K562 (cell line): ENCODE measurements around the gene SLC30A9. TPM values are rescaled to one million over a fixed set of nuclear protein-coding genes. Genes with fewer than 3 reads are reported as not detected.

Experiments used
- ATAC-seq: fragments of 200-7000 bp; cut with Tn5 transposase; 3 replicates; pipeline ENCODE4 v1.9.1; 2020; ENCODE audit warnings: moderate library complexity
- BruUV-seq: library from RNA; stranded (reverse); fragments of 400-500 nt; replicated peaks from 2 replicates; lab custom pipeline; 2021; lab: Mats Ljungman, UMichigan
- CTCF ChIA-PET: fragments of 300-600 bp; formaldehyde crosslinking; extraction: SDS; loops from one replicate; lab custom pipeline; 2021; ENCODE audit warnings: low intra/inter-chr PET ratio; lab: Yijun Ruan, JAX
- POLR2A ChIA-PET: fragments of 300-600, 350-650 bp; sonication (Branson Sonifier 250); formaldehyde crosslinking; extraction: SDS; loops from one replicate; lab custom pipeline; 2021; ENCODE audit warnings: antibody characterized with exemption, inconsistent platforms; lab: Yijun Ruan, JAX
- DNase-seq, 4 experiments: peaks; one replicate each; pipeline versions ENCODE4 v3.0.0 to v3.0.0-alpha.2; 2011 to 2018; ENCODE audit warnings: low spot score in 3 of 4, mixed read lengths in 3 of 4; ENCODE audit errors: extremely low read depth in 1 of 4
- FAIRE-seq: peaks from 2 replicates; lab custom pipeline; 2011; peaks lifted over from hg19 to GRCh38; lab: Jason Lieb, UNC
- H2AFZ ChIP-seq: 2 replicates; pipeline ENCODE4 v1.6.0; 2011; ENCODE audit warnings: low read depth, low read length, control low read depth, inconsistent platforms
- H3K27ac ChIP-seq: fragments of 200-600 bp; 3 replicates; pipeline ENCODE4 v1.8.0; 2011; ENCODE audit warnings: low read depth, mild to moderate bottlenecking, control low read depth, inconsistent platforms, low read length, moderate library complexity, mixed read lengths; ENCODE audit errors: extremely low read depth
- H3K27me3 ChIP-seq, 2 experiments: fragments of 300-600 bp in 1 of 2; 2 replicates in 1 of 2; 3 replicates in 1 of 2; pipeline versions ENCODE4 v1.6.0 to v1.8.0; 2011; ENCODE audit warnings: inconsistent platforms in 2 of 2, low read length in 2 of 2, mild to moderate bottlenecking in 1 of 2, mixed read lengths in 1 of 2, moderate library complexity in 1 of 2; ENCODE audit not compliant: control insufficient read depth in 2 of 2, insufficient read depth in 2 of 2
- H3K36me3 ChIP-seq: fragments of 300-600 bp; 3 replicates; pipeline ENCODE4 v1.8.0; 2011; ENCODE audit warnings: mild to moderate bottlenecking, low read length, inconsistent platforms; ENCODE audit not compliant: control insufficient read depth, insufficient read depth
- H3K4me1 ChIP-seq, 2 experiments: fragments of 200-600 bp in 1 of 2; replicated peaks in 1 of 2; 2 replicates in 1 of 2; 3 replicates in 1 of 2; pipeline versions ENCODE4 v1.5.1 to v1.8.0; 2011; ENCODE audit warnings: inconsistent platforms in 2 of 2, low read length in 2 of 2, mild to moderate bottlenecking in 1 of 2, mixed read lengths in 1 of 2, moderate library complexity in 1 of 2; ENCODE audit not compliant: control insufficient read depth in 2 of 2, insufficient read depth in 2 of 2
- H3K4me2 ChIP-seq: 2 replicates; pipeline ENCODE4 v1.6.1; 2011; ENCODE audit warnings: low read length, control low read depth, inconsistent platforms, mixed read lengths; ENCODE audit not compliant: insufficient read depth
- H3K4me3 ChIP-seq: fragments of 200-600 bp; sonication (generic), shearing (Covaris generic); 2 replicates; pipeline ENCODE4 v1.5.1; 2016; ENCODE audit warnings: control low read depth, inconsistent platforms
- H3K79me2 ChIP-seq: fragments of 200-600 bp; 3 replicates; pipeline ENCODE4 v1.8.0; 2011; ENCODE audit warnings: low read length, inconsistent platforms; ENCODE audit not compliant: control insufficient read depth, insufficient read depth
- H3K9ac ChIP-seq, 2 experiments: 2 replicates each; pipeline versions ENCODE4 v1.6.0 to v1.6.1; 2011; ENCODE audit warnings: low read depth in 2 of 2, low read length in 2 of 2, control low read depth in 1 of 2, inconsistent platforms in 1 of 2, mild to moderate bottlenecking in 1 of 2, mixed read lengths in 1 of 2; ENCODE audit not compliant: insufficient read depth in 1 of 2
- H3K9me1 ChIP-seq: one replicate; pipeline ENCODE4 v1.6.0; 2011; ENCODE audit warnings: inconsistent platforms, mild to moderate bottlenecking, low read length, moderate library complexity; ENCODE audit not compliant: control insufficient read depth, insufficient read depth
- H3K9me3 ChIP-seq: replicated peaks from 2 replicates; pipeline ENCODE4 v1.5.1; 2011; ENCODE audit warnings: low read depth, low read length, inconsistent platforms; ENCODE audit not compliant: control insufficient read depth, insufficient read depth
- H4K20me1 ChIP-seq: replicated peaks from 2 replicates; pipeline ENCODE4 v1.6.1; 2011; ENCODE audit warnings: low read length, inconsistent platforms, mixed read lengths; ENCODE audit not compliant: control insufficient read depth, insufficient read depth
- CEBPB ChIP-seq: fragments of 450-650 bp; IDR thresholded peaks from 2 replicates; pipeline ENCODE4 v1.6.1; 2016; ENCODE audit warnings: missing genetic modification characterization, missing compliant biosample characterization
- CEBPG ChIP-seq, 3 experiments: fragments of 200-800 bp in 1 of 3; sonication (Bioruptor generic) in 1 of 3; sonication (generic) in 1 of 3; formaldehyde crosslinking in 1 of 3; IDR thresholded peaks in 2 of 3; conservative IDR thresholded peaks in 1 of 3; 2 replicates each; pipeline versions ENCODE4 v1.6.1 to v1.8.0; 2016 to 2022; ENCODE audit warnings: missing compliant biosample characterization in 2 of 3, missing genetic modification characterization in 2 of 3, mild to moderate bottlenecking in 1 of 3, missing genetic modification reagents in 1 of 3
- MLX ChIP-seq, 2 experiments: fragments of 450-650 bp in 1 of 2; sonication (generic) in 1 of 2; formaldehyde crosslinking; conservative IDR thresholded peaks; 2 replicates each; pipeline versions ENCODE4 v1.4.0 to v1.8.1; 2020 to 2022; ENCODE audit warnings: mild to moderate bottlenecking in 1 of 2, missing genetic modification reagents in 1 of 2
- PHF20 ChIP-seq: fragments of 450-650 bp; IDR thresholded peaks from 2 replicates; pipeline ENCODE4 v1.6.1; 2018; ENCODE audit not compliant: partially characterized antibody
- POLR2H ChIP-seq: IDR thresholded peaks from 2 replicates; pipeline ENCODE4 v1.6.1; 2016; ENCODE audit warnings: missing genetic modification characterization, low read depth, mild to moderate bottlenecking, control low read depth, missing compliant biosample characterization, moderate library complexity
- WHSC1 ChIP-seq: IDR thresholded peaks from one replicate; pipeline ENCODE4 v1.6.1; 2012; ENCODE audit warnings: low read length, control low read depth, inconsistent platforms
- ZNF311 ChIP-seq: fragments of 250-450 bp; sonication (Bioruptor Pico); IDR thresholded peaks from 2 replicates; pipeline ENCODE4 v1.4.0; 2020; ENCODE audit warnings: mild to moderate bottlenecking, moderate library complexity
- ZNF347 ChIP-seq: fragments of 450-650 bp; formaldehyde crosslinking; IDR thresholded peaks from 2 replicates; pipeline ENCODE4 v1.4.0; 2020; ENCODE audit warnings: low read depth, mild to moderate bottlenecking, moderate library complexity
- ZNF639 ChIP-seq, 2 experiments: fragments of 200-800 bp in 1 of 2; sonication (Bioruptor generic) in 1 of 2; sonication (generic) in 1 of 2; formaldehyde crosslinking in 1 of 2; IDR thresholded peaks in 1 of 2; conservative IDR thresholded peaks in 1 of 2; 2 replicates each; pipeline versions ENCODE4 v1.5.0 to v1.6.1; 2016 to 2020; ENCODE audit warnings: missing compliant biosample characterization in 1 of 2, missing genetic modification characterization in 1 of 2, missing genetic modification reagents in 1 of 2
- ZNF655 ChIP-seq: fragments of 250-450 bp; sonication (Bioruptor Pico); IDR thresholded peaks from 2 replicates; pipeline ENCODE4 v1.5.0; 2021
- ZNF830 ChIP-seq: fragments of 250-450 bp; sonication (Bioruptor Pico); IDR thresholded peaks from 2 replicates; pipeline ENCODE4 v1.5.0; 2021; ENCODE audit warnings: mild to moderate bottlenecking
- WGBS: fragments of 100-300 bp; shearing (Covaris generic); methylation state at CpG from one replicate; pipeline ENCODE4 v1.1.6; 2016; ENCODE audit warnings: low coverage, mixed read lengths; ENCODE audit not compliant: insufficient coverage; ENCODE audit errors: missing lambda C conversion rate; 5-methylcytosine and 5-hydroxymethylcytosine counted together
- in situ Hi-C: fragments of 300-500 bp; cut with MboI; formaldehyde crosslinking; loops from 4 replicates; pipeline ENCODE4 v1.15.0; 2018; ENCODE audit warnings: inconsistent platforms, mixed read lengths
- intact Hi-C: fragments of 100-400 bp; cut with micrococcal nuclease; formaldehyde crosslinking; loops from 2 replicates; pipeline ENCODE4 v1.14.2; 2022
- polyA plus RNA-seq, 8 experiments: library from polyadenylated mRNA; depleted of rRNA in 4 of 8; stranded (reverse) in 5 of 8; unstranded in 3 of 8; fragments of >200 nt; fragmentation: Nextera tagmentation in 2 of 8; fragmentation: Illumina TruSeq in 1 of 8; extraction: Ambion mirVana in 2 of 8; extraction: Trizol in 1 of 8; gene quantifications; 2 replicates each; pipeline versions ENCODE4 v1.2.1 to v1.2.3, GENCODE V29; 2011 to 2014; ENCODE audit warnings: inconsistent platforms in 1 of 8, missing spikeins in 1 of 8
- total RNA-seq, 7 experiments: library from RNA; depleted of rRNA in 6 of 7; stranded (reverse); fragments of >200 nt in 6 of 7; fragmentation: Illumina TruSeq in 2 of 7; extraction: Trizol in 2 of 7; gene quantifications; 2 replicates each; pipeline versions ENCODE4 v1.2.1 to v1.2.3, GENCODE V29; 2011 to 2021; ENCODE audit warnings: low replicate concordance in 1 of 7

The SLC30A9 gene
- total and polyA plus RNA-seq, 9 of the 15 experiments (the other 6 are each of a cell fraction or from before 2014, with no cell fraction given) = 14.7 to 73.5 (median 51.6) TPM

- 100% methylated on average over 1 of the region's 1 CpG for WGBS
- Histone ChIP-seq H3K4me3 (no peak overlapping the region), H3K27ac (no peak overlapping the region), H3K9me1 (no peaks in the 10 kb centered on the region), H2AFZ (no peak overlapping the region), H3K9ac (no peak overlapping the region), H3K27me3 (no peaks in the 10 kb centered on the region), H4K20me1 (no peaks in the 10 kb centered on the region), H3K79me2 (no peaks in the 10 kb centered on the region), H3K9me3 (no peaks in the 10 kb centered on the region), H3K4me2 (no peak overlapping the region), H3K4me1 (no peaks in the 10 kb centered on the region), H3K36me3 (no peaks in the 10 kb centered on the region)
- TF ChIP-seq WHSC1 (no peak), CEBPG (CRISPR knock-in tag; IDR thresholded peaks at IDR 0.05) (no peak), CEBPG (tag; conservative IDR thresholded peaks at IDR 0.05 in 1 of 2, IDR thresholded peaks at IDR 0.05 in 1 of 2) (peak; percentile 49 to 99; a peak in 3 of 4 replicates), ZNF311 (CRISPR knock-in tag) (no peak), CEBPB (tag) (peak; percentile 95)
- BruUV-seq = no TSS peak
- CTCF ChIA-PET = no interaction called here
- POLR2A ChIA-PET = no interaction called here
- intact Hi-C loops = loop anchor here (10.0 kb wide), 1 partner anchor 550 kb away; no protein-coding TSS in a partner anchor
- in situ Hi-C loops = loop anchor here (25.0 kb wide), 1 partner anchor 548 kb away; no protein-coding TSS in a partner anchor
- DNase-seq (no peak), FAIRE-seq (no peak), ATAC-seq (no peak)
Measured at GRCh38 chr4:41964401-41964800, 25.9 kb upstream of the SLC30A9 start.

- FAIRE-seq = no peak
- TF ChIP-seq POLR2H (tag) (no peak), ZNF639 (CRISPR knock-in tag; conservative IDR thresholded peaks at IDR 0.05 in 1 of 2, IDR thresholded peaks at IDR 0.05 in 1 of 2) (no peak), PHF20 (no peak), MLX (CRISPR knock-in tag; conservative IDR thresholded peaks at IDR 0.05) (no peak), ZNF347 (CRISPR knock-in tag) (no peak), ZNF655 (CRISPR knock-in tag) (no peak), ZNF830 (no peak)
Measured at GRCh38 chr4:41967392-41967791, 22.9 kb upstream of the SLC30A9 start.

More at GRCh38 chr4:41967392-41967791, 22.9 kb upstream of the SLC30A9 start:
- no peaks in the 10 kb centered on the region for H3K36me3 ChIP-seq
- no peak overlapping the region for H3K27ac ChIP-seq
- H3K9ac ChIP-seq = no peak overlapping the region
- no peak overlapping the region for H3K4me3 ChIP-seq
- no TSS peak for BruUV-seq
- no peaks in the 10 kb centered on the region for H3K9me1 ChIP-seq
- no peaks in the 10 kb centered on the region for H3K27me3 ChIP-seq
- ChIA-PET CTCF (no interaction called here), POLR2A (interaction anchor here (1.5 kb wide), 1 partner anchor 9 kb away, joined by 4 read pairs; no protein-coding TSS in a partner anchor)
- H3K9me3 ChIP-seq = no peaks in the 10 kb centered on the region
- H3K79me2 ChIP-seq = no peaks in the 10 kb centered on the region
- WGBS = 75% methylated on average over 2 of the region's 2 CpGs
- H4K20me1 ChIP-seq = no peaks in the 10 kb centered on the region
- no peaks in the 10 kb centered on the region for H3K4me1 ChIP-seq
- intact Hi-C loops = loop anchor here (10.0 kb wide), 1 partner anchor 547 kb away; no protein-coding TSS in a partner anchor
- H3K4me2 ChIP-seq = no peak overlapping the region
- ATAC-seq (no peak), DNase-seq (no peak)
- in situ Hi-C loops = loop anchor here (25.0 kb wide), 1 partner anchor 545 kb away; no protein-coding TSS in a partner anchor
- no peak overlapping the region for H2AFZ ChIP-seq
